Stimulated activated CD8-positive, alpha-beta memory T cell treated with anti-CD3 and anti-CD28 coated beads, Interleukin-4, amount 100 ng/mL, for 24 hours (primary cell): ENCODE data around the gene SCFD2.
"Not testable (repeated sequence)": the region's sequence is repeated elsewhere in the genome, so short reads cannot be mapped to it uniquely, and the experiment has no call there.

Experiments used
- DNase-seq: peaks from one replicate; pipeline ENCODE4 v3.0.0-alpha.2; 2020; ENCODE audit warnings: low read depth

Gene SCFD2

DNA sequence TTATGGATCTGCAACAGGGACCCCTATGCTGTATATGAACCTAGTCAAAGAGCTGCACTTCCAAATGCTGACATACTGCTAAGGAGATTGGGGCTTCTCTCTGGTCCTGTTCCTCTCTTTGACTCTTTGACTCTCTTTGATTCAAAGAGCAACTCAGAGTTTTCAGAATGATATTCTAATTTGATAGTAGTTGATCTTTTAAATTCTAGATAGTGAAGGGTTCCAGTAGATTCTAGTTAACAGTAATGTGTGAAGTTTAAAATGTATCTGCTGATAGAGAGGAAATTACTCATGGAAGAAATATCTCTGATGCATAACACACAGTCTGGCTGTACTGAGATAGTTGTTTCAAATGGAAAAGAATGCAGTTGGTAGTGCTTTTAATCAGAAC is 264.7 kb downstream of the SCFD2 start:
- DNase-seq, result no peak

DNA sequence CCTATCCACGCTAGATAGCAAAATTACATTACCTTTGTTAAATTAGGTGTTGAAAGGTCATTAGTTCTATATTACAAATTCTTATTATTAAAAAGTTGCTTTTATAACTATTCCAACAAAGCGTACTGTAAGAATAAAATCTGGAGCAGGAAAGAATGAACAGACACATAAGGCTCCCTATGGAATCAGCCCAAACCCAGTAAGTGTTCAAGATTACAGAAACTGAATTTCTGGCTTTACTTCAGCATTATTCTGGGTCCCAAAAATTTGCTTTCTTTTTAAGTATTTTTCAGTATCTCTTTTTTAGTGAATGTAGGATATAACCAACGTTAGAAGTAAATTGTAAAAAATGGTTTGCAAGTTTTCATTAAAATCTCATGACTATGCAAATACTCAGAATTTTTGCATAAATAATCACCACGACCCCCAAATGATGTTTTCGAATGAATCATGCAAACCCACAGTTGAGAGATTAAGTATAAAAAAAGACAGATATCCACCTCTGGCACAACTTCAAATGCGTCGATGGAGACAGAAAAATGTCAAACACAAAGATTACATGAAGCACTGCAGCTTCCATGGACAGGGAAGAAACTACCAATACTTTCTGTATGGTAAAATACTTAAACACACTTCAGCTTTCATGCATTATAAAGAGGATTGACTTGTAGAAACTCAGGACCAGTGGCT is 265.2 kb downstream of the SCFD2 start:
- DNase-seq, result no peak

DNA sequence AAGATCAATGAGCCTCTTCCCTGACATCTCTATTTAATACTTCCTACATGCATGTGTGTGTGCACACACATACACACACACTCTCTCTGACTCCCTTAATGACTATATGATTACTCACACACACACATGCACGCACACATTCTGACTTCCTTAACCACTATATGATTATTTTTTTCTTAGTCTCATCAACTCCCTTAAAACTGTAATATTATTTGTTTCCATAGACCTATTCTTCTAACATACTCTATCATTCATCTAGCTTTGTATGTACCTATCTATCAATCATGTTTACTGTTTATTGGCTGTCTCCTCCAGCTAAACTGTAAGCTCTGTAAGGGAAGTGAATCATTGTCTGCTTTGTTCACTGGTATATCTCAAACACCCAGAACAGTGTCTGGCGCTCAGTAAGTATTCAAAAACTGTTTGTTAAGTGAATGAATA is 267.2 kb downstream of the SCFD2 start:
- DNase-seq, result no peak

DNA sequence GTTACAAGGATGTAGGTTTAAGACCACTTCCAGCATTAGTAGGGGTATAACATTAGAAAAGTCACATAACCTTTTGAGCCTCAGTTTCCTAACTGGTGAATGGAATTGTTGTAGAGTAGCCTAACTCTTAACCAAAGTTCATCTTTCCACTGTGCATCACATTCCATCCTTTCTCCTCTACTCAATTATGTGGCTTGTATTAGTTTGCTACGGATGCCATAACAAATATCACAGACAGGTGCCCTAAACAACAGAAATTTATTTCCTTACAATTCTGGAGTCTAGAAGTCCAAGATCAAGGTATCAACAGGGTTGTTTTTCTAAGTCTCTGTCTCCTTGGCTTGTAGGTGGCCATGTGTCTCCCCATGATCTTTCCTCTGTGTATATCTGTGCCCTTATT is 271.8 kb downstream of the SCFD2 start:
- DNase-seq, result no peak

DNA sequence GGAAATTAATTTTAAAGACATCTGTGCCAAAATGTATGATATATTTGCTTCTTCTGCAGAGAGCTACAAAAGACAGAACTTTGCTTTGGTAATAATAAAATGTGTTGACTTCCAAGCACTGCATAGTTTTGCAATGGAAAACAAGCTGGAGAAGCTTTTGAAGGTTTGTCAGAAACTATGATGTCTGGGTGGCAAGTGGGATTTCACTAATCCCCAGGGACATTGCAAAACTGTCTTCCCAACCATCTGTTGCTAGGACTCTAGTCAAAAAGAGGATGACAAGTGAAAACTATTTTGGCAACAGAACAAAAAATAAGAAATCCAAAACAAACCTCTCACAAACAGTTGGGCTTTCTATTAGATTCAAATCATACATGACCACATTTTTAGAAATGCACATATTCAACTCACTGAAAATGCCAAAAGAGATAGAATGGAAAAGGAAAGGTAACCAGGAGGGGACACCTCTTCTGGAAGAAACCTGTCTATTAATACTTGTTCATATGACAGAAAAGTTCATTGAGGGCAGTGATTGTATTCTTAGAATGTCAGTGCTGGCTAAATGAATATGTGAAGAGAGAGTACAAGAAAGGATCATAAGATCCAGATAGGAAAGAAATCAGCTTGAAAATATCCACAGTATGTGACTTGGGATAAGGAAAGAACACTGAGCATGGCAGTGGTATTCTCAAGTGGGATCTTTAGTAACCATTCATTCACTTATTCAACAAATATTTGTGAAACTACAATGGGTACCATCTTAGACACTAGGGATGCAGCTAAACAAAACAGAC is 275.7 kb downstream of the SCFD2 start:
- no peak for DNase-seq

DNA sequence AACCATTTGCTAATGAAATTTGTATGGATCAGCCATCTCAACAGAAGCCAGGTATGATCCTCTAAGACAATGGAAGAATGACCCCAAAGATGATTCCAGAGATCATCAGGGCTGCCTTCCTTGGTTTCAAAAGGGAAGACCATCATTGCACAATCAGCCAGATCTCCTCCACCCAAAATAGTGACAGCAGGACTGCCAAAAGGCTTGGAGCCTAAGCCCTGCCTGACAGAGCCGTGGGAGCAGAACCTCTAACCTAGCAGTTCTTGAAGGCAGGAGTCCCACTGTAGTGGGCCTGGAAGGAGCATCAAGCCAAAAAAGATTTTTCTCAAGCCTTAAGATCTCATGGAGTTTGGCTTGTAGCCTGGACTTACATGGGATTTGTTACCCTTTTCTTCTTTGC is 277.7 kb downstream of the SCFD2 start:
- no peak for DNase-seq

DNA sequence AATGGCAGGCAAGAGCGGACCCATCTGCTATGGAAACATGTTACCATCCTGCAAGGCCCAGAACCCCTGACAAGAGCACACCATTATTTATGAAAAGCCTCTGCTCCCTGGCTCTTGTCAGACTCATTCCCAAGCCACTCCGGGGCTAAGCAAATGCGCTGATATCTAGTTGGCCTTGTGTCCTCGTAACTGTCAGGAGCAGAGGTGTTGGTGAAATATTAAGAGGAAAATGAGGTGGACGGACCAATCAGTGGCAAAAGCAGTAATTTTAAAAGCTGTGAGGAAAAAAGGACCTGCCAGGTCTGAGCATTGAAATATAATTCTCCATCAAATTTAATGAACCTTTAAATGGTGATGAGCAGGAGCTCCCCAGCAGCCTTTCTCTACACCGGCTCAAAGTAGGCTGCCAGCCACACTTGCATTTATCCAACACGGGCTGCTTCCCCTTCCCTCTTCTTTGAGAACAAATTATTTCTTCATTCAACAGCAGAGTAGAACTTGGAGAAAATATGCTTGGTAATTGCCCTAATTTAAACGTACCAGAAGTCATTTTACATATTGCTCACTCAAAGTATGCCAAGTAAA is 289.4 kb downstream of the SCFD2 start:
- DNase-seq, result no peak

DNA sequence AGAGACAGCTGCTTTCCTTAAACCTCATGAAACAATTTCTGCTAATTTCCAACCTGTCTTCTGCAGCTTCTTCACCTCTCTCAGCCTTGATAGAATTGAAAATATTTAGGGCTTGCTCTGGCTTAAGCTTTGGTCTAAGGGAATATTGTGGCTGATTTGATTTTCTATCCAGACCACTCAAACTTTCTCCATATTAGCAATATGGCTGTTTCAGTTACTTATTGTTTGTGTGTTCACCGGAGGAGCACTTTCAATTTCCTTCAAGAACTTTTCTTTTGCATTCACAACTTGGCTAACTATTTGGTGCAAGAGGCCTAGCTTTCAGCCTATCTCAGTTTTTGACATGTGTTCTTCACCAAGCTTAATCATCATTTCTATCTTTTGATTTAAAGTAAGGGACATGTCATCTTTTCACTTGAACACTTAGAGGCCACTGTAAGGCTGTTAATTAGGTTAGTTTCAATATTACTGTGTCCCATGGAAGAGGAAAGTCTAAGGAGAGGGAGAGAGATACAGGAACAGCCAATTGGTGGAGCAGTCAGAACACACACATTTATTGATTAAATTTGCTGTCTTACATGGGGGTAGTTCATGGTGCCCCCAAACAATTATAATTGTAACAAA is 290.6 kb downstream of the SCFD2 start:
- no peak for DNase-seq

DNA sequence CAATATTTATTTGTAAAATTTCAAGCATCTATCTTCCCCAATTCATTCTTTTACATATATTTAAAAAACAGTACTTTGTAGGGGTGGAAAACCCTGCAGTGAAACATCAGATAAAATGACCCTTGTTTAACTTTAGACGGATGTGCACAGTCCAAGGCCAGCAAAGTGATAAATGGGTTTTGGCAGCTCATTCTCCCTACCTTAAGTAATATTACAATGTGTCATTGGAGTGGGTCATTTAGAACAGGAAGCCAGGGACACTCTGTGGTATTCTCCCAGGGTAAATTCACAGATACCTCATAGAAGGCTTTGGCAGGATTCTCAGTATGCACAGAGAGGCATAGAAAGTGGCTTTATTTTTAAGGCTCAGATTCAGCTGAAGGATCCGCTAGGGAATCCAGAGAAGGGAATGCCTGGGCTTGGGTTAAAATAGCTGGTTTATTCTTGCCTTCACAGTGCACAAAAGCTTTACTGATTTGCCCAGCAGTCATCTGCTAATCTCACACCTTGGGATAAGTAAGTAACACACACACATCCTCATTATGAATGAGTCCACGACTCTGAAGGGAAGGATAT is 297.0 kb downstream of the SCFD2 start:
- DNase-seq, result no peak

DNA sequence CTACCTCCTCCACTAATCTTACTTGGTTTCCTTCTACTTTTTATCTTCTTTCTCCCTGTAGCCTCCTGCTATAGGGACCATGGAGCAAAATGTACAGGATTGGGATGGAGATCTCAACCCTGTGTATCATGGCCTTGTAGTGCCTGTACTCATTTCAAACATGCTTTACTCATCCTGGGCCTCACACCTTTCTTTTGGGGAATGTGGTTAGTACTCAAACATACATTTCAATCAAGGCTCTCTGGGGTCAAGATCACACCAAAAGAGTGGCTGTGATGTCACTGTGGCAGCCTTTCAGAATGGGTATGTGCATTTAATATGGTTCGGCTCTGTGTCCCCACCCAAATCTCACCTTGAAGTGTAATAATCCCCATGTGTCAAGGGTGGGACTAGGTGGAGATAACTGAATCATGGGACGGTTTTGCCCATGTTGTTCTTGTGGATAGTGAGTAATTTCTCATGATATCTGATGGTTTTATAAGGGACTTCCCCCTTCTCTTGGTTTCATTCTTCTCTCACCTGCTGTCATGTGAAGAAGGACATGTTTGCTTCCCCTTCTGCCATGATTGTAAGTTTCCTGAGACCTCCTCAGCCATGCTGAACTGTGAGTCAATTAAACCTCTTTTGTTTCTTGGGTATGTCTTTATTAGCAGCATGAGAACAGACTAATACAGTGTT is 298.6 kb downstream of the SCFD2 start:
- DNase-seq, result no peak

DNA sequence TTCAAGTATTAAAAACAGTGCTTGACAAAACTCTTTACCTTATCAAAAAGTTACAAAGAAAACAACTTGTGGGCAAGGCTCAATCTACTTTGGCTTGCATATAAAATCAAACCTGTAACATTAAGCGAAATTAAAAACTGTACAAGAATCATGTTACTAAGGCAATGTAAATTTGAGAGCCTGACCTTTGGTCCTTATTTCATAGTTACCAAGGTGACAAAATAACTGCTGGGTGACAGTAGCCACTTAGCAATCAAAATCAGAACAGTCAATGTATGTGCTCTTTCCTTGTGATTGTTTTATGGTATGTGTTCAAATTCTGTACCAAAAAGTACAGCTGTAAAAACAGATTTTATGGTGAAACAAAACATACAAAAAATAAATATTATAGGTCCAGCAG is 299.7 kb downstream of the SCFD2 start:
- DNase-seq, result no peak

DNA sequence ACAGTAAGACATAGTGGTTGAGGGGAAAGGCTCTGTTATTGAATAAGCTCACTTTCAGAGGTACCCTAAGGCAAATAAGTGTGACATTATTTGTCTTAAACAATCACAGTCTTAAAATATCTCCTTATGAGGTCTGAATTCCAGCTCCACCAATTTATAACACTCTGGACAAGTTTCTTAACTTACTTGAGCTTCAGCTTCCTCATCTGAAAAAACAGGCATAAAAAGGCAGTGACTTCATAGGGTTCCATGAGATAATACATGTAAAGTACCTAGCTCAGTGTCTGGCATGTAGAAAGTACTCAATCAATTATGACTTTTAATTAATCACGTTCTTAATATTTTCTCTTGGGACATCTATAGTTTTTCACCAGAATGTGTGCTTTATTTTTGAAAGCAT is 301.3 kb downstream of the SCFD2 start:
- DNase-seq, result no peak

DNA sequence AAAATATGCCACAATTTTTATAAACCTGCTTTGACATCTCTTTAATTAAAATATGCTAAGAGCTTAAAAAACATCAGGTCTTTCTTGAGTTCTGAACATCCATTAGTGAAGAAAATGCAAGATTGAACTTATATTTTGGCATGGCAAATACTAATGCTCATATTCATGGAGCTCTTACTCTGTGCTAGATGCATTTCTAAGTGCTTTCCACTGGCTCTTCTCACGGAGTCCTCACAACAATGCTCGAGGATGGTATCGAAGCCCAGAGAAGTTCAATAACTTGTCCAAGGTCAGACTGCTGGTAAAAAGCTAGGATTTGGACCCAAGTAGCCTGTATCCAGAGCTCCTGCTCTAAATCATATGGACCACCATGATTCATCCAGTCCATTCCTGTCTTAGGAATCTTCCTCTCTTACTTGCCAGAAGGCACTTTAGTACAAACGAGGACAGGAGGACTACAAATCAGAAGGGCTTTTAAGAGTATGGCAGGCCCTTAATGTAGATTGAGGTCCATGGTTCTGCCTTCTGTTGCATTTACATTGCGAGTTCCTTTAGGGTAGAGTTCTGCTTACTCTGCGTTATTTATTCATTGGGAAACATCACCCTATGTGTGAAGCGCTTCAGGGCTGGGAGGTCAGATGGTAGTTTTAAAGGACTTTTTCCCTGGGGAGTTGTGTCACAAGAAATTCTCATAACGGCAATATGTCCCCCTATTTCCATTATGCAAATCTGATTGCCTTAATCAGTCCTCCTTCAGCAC is 304.6 kb downstream of the SCFD2 start:
- DNase-seq, result no peak

DNA sequence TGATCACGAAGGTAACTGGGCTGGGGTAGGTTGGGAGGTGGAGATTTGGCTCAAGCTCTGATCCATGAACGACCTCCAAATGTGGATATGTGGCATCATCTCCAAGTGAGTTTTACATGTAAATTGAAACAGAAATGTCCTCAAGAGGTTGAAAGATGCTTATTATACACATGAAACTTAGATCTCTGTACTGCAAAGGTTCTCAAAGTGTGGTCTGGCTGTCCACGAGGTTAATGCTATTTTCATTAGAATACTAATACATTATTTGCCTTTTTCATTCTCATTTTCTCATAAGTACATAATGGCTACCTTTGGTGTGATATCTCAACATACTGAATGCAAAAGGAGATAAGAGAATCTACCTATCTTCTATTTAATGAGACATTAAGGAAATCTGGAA is 305.6 kb downstream of the SCFD2 start:
- DNase-seq, result no peak

DNA sequence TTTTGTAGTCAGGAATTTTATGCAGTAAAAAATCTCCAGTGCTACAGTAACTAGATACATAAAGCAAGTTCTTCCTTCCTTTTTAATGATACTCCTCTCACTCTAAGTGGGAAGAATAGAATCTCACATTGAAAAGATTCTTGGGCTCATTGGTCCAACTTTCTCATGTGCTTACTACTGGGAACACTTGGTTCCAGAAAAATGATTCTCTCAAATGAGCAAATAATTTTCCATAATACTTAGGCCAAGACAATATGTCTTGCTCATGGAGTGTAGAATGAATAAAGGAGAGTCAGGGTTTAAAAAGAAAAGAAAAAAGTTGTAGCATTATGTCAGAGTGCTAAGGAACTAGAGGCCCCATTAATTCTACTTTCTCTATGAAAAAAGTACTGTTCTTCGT is 306.0 kb downstream of the SCFD2 start:
- DNase-seq, result no peak

DNA sequence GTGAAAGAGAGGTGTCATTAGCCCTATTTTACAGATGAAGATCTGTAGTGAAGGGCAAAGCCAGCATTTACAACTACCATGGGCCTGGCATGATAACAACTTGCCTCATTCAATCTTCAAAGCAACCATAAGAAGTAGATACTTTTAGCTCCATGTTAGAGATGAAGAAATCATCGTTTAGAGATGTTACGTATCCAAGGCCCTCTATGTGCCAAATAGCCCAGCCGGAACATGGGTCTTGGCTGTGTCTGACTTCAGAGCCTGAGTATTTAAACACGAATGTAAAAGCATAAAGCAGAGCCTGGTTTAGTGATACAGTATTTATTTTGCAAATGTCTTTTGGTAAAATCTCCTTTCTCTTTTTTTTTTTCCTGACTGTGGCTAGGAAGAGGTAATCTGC is 306.6 kb downstream of the SCFD2 start:
- DNase-seq, result no peak

DNA sequence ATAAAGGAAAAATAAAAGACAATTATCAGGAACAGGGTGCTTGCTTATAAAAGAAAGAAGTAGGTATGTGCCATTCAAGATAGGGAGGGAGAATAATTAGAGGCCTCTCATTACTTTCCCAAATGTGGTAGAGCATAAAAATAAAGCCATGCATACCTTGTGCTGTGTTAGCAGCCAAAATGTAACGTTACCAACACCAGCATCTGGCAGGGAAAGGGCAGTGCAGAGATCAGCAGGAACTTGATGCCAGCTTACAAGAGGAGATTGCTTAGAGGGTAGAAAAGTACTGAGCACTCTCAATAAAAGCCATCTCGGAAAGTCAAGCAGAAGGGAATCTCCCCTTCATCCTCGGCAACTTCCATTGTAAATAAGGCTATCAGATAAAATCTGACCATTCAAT is 308.2 kb downstream of the SCFD2 start:
- no peak for DNase-seq

DNA sequence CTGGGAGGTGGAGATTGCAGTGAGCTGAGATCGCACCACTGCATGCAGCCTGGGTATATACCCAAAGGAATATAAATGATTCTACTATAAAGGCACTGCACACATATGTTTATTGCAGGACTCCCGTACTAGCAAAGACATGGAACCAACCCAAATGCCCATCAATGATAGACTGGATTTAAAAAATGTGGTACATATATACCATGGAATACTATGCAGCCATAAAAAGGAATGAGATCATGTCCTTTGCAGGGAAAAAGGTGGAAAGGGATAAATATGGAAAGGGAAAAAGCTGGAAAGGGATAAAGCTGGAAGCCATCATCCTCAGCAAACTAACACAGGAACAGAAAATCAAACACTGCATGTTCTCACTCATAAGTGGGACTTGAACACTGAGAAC is 308.8 kb downstream of the SCFD2 start:
- not testable (repeated sequence) for DNase-seq

DNA sequence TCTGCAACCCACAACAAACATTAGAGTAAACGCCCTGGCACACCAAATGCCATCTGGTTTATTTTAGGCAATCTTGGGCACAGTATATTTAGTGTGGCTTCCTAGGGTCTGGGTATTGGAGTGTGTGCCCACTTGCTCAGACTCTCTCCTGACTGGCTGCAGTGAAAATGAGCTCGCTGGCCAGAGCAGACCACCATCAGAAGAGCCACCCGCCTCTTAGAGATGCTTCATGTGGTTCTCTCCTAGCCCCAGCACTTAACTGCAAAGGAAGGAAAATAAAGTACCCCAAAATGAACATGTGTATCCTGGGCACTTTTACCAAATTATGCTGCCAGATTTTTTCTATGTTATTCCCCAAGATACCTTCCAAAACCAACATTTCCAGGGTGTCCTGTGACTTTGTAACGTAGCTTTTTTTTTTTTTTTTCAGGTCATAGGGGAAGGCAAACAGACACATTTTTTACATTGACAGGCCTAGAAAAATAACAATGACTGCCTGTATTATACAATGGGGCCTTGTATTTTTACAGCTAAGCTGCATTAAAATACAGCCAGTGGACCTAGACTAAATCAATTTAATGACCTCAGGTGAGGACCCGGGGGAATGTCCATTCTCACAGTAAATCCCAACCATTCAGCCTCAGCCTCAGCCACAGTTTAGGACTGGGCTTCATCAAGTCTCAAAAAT is 310.0 kb downstream of the SCFD2 start:
- DNase-seq, result no peak

DNA sequence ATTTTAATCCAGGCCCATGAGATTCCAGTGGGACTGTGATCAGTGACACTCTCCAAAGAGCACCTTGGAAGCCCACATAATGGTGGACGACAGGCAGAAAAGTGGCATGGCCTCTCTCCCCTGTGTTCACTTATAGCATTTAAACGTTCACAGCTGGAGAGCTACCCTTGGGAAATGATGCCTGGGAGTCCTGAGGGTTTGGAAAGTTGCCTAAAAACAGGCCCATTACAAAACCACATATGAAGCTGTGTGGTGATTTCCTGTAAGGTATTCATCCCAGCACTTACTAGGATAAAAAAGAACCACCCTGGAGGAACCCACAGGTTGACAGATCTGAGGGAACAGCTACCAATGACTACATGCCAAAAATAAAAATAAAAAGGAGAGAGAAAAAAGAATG is 310.6 kb downstream of the SCFD2 start:
- no peak for DNase-seq

DNA sequence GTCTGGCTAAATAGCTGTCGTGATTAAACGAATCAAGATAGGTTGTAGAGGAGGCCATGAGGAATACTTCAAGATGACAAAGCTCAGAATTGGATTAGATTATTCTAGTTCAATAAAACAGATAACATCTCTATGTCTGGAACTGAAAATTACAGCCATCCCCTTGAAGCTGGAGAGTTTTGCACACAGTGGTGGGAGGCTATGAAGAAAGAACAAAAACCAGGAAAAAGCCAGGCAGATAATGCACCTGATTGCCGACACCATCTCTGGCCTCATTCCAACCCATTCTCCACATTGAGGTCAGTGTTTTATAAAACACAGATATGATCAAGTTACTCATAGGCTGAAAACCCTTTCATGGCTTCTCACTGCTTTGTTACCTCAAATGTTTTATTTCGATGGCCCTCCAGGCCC is 315.5 kb downstream of the SCFD2 start:
- DNase-seq, result no peak
